GM21367 (cell line): ENCODE results near the gene CD27.
"Not testable (repeated sequence)": the region's sequence is repeated elsewhere in the genome, so short reads cannot be mapped to it uniquely, and the experiment has no call there.

Experiments used
- ATAC-seq: cut with Tn5 transposase; IDR thresholded peaks from one replicate; pipeline ENCODE4 v1.9.1; 2021; ENCODE audit not compliant: unreplicated experiment

The CD27 gene

DNA sequence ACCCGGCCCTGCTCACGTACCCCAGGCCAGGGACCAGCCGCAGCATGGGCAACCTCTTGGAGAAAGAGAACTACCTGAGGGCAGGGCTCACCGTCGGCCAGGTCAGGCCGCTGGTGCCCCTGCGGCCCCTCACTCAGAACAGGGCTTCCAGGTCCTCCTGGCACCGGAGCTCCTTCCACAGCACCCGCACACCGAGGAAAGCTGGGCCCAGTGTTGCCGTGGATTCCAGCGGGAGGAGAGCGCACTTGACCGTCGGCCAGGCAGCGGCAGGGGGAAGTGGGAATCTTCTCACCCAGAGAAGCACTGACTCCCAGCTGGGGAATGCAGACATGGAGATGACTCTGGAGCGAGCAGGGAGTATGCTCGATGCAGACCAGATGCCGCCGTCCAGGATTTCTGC, 33.7 kb downstream of the CD27 start:
- no peak for ATAC-seq

DNA sequence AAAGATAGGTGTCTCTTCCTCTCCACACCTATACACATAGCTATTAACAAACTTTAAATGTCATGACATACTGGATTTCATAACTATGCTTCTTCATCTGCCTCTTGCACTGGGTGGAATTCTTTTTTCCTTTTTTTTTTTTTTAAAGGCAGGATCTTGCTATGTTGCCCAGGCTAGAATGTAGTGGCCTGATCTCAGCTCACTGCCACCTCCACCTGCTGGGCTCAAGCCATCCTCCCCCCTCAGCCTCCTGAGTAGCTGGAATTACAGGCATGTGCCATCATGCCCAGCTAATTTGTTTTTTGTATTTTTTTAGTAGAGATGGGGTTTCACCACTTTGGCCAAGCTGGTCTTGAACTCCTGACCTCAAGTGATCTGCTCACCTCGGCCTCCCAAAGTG, 43.5 kb downstream of the CD27 start:
- ATAC-seq: no peak

DNA sequence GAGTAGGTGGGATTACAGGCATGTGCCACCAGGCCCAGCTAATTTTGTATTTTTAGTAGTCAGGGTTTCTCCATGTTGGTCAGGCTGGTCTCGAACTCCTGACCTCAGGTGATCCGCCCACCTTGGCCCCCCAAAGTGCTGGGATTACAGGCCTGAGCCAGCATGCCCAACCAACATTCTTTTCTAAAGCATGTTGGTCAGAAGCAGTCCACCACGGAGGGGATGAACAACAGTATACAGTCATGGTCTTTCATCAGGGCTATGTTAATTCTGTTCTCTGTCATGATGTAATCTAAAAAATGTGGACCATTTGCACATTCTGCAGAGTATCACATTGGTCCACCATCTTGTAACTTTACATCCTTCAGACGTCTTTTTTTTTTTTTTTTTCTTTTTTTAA, 44.7 kb downstream of the CD27 start:
- ATAC-seq: no peak

DNA sequence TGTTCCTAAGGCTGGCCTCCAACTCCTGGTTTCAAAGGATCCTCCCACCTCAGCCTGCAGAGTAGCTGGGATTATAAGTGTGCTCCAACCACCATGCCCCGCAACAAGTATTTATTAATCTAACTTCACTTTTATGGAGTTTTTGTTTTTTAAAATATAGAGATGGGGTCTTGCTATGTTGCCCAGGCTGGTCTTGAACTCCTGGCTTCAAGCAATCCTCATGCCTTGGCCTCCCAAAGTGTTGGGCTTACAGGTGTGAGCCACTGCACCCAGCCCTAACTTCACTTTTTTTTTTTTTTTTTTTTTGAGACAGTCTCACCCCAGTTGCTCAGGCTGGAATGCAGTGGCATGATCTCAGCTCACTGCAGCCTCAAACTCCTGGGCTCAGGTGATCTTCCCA, 45.9 kb downstream of the CD27 start:
- not testable (repeated sequence) for ATAC-seq

DNA sequence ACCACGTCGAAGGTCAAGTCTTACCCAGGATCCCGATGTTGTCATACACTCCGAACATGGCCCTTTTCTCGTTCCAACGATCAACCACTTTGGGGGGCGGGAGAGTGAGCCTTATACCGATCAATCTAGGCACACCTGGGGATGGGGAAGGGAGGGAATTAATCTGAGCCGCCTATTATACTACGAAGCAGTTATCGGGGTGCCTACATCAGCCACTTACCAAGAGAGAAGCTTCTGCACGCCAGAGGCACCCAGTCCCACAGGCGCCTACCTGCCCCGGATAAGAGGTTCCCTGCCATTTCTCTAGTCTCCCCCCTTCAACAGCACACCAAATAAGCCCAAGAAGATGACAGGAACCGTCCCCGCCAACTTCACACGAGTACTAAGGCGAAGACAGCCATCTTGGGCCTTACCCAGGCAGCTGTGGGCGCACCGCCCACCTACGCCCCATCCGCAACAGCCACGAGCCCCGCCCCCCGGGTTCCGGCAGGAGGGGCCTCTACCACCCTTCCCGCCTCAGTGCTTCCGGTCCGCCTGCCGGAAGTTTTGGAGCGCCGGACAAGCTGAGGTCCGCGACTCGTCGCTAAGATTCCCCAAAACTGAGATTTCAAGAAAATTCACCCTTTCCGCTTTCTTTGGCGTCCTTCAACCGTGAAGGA, 48.2 kb downstream of the CD27 start, which contains the start of gene MRPL51:
Gene MRPL51, minus strand, starts transcription at position 425 of the 659 bp plus-strand sequence. Its CDS starts 126 bp downstream, at position 299.
- ATAC-seq: peak; percentile 45

DNA sequence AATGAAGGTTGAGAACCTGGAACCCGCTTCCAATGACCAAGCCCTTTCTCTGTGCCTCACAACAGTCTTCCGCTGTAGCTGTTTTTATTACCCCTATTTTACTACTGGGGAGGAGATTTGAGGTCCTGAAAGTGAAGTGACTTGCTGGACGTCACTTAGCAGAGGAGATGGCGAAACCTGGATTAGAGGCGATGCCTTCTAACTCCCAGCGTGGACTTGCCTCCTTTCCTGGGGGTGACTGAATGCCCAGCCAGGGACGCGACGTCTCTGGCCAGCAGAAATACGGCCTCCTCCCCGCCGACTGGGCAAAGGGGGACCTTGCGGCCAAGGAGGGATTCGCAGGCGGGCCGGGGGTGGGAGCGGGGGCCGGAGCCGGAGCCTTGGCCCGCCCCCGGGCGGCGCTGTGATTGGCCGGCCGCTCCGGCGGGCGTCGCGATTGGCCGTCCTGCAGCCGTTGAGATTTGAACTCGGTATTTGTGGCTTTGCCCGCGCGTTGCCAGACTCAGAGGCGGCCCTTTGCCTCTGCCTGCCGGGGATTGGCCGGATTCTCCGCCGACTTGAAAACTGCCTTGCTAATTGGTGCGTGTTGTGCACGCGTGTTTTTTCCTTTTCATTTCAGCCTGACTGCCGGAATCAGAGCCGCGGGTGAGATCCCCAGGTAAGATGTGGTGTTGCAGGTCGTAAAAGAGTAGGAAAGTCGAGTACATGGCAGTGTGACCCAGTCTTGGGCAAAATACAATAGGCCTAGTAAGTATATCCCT, 48.9 kb downstream of the CD27 start, which contains the start of gene NCAPD2:
Gene NCAPD2, plus strand, starts transcription at position 606 of the 761 bp plus-strand sequence. CDS start 997 bp downstream, outside the sequence.
- peak; percentile 76 for ATAC-seq

DNA sequence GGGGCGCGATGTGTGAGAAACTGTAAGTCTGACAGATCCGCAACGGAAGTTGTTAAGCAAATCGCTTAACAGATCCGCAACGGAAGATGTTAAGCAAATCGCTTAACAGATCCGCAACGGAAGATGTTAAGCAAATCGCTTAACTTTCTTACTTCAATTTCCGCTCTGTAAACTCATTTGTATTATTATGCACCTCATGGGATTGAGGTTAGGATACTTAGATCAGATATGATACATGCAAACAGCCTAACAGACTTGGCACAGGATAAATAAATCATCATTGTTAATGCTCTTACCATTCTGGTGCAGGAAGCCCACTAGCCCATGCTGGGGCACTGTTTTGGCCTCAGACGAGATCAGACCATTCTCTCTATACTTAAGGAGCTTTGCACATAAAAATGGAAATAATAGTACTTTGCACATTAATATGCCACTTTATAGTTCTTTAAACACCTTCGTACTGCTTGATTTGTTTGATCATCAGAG, 49.5 kb downstream of the CD27 start:
- no peak for ATAC-seq

DNA sequence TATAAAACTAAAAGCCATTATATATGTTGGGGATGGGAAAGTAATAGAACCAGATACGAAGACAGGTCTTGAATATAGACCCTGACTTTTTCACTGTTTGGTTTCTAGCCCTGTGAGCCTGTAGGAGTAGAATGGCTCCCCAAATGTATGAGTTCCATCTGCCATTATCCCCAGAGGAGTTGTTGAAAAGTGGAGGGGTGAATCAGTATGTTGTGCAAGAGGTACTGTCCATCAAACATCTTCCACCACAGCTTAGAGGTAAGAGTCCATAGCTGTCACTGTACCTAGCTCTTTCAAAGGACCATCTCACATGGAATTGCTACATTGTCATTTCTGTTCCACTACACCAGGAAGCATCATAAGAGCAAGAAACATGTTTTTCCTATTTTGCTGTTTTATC, 50.2 kb downstream of the CD27 start:
- no peak for ATAC-seq

DNA sequence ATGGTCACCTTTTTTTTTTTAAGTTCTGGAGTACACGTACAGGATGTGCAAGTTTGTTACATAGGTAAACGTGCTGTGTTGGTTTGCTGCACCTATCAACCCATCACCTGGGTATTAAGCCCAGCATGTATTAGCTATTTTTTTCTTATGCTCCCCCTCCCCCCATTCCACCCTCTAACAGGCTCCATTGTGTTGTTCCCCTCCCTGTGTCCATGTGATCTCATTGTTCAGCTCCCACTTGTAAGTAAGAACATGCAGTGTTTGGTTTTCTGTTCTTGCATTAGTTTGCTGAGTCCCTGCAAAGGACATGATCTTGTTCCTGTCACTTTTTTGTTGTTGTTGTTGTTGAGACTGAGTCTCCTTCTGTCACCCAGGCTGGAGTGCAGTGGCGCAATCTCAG, 52.5 kb downstream of the CD27 start:
- not testable (repeated sequence) for ATAC-seq

DNA sequence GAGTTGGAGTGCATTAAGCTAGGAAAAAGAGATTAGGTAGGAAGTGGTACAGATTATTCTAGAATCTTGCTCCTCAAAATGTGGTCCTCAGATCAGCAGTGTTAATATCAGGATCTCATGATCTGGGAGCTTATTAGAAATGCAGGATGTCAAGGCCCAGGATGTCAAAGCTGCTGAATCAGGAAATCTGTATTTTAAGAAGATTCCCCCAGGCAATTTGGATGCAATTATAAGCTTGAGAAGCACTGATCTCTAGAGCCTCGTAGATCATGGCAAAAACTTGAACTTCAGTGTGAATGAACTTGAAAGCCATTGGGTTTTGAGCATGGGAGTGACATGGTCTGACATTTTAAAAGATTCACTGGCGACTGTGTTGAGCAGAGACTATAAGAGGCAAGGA, 55.7 kb downstream of the CD27 start:
- ATAC-seq: no peak
